Left cardiac atrium (tissue), 4 donors: ENCODE data around the gene DGKB. TPM values are rescaled to one million over a fixed set of nuclear protein-coding genes. Genes with fewer than 3 reads are reported as not detected.
"Not testable (repeated sequence)": the region's sequence is repeated elsewhere in the genome, so short reads cannot be mapped to it uniquely, and the experiment has no call there.

Experiments
- ATAC-seq, 2 donors: fragments of 200-7000 bp; cut with Tn5 transposase; one replicate each; pipeline ENCODE4 v1.9.1; 2020; ENCODE audit warnings: mild to moderate bottlenecking in 2 of 2, moderate library complexity in 2 of 2
- DNase-seq: peaks from one replicate; pipeline ENCODE4 v3.0.0-alpha.2; 2020
- intact Hi-C, 2 donors: fragments of 100-400 bp; cut with DNase I; formaldehyde crosslinking; loops; one replicate each; pipeline versions ENCODE4 v1.14.1 to v1.15.1; 2022 to 2023
- total RNA-seq, 2 donors: library from RNA; stranded (reverse); fragmentation: NEBNext Ultra II Directional; extraction: Animal tissue kit (Norgen Biotek cat#: 25700); gene quantifications; one replicate each; pipeline ENCODE4 v1.2.1, GENCODE V29; 2021
- donor health status: DM: no; HTN: yes; CAD: no.
- donor health status: DM: no; HTN: yes; CAD: no; lungs with severe emphysema.
- donor health status: DM: yes; HTN: yes; CAD: no.
- donor health status: Dilated cardiomyopathy.

The DGKB gene
- total RNA-seq, 2 donors from 2014 or later: 0.38 to 1.9 TPM

DNA sequence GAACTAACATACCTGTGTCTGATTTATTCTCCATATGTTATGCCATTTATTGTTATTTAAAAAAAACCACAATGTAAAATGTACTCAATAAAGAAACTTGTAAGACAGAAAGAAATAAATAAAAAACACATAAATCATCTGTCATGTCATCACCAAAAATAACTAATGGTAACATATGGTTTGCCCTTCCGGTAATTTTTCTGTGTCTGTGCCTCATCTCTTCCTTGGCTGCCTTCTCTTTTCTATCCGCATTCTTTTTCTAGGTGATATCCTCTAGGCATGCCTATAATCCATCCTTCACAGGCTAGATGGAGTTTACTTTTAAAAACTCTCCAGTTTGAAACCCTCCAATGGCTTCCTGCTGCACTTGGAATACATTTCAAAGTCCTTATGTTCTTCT lies 609.1 kb downstream of the DGKB start:
- no peak for ATAC-seq

DNA sequence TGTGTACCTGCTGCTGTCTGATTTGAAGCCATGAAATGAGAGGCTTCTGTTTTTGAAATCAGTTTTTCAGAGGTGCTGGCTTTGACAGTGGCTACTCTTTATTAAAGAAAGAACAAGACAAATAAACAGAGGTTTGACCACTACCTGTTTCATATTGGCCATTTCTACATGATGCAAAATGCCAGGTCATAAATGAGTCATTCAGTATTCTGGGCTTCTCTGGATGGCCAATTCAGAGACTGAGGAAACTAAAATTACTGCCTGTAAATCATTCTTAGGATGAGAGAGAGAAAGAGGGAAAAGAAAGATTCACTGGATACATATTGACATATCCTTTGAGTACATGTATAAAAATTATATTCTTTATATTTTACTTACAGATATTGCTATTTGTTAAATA lies 609.8 kb downstream of the DGKB start:
- no peak for ATAC-seq
- intact Hi-C loops: no loop called here
- no peak for DNase-seq

More for the DNA sequence above, 609.1 kb downstream of the DGKB start:
- intact Hi-C loops: no loop called here
- DNase-seq: no peak

DNA sequence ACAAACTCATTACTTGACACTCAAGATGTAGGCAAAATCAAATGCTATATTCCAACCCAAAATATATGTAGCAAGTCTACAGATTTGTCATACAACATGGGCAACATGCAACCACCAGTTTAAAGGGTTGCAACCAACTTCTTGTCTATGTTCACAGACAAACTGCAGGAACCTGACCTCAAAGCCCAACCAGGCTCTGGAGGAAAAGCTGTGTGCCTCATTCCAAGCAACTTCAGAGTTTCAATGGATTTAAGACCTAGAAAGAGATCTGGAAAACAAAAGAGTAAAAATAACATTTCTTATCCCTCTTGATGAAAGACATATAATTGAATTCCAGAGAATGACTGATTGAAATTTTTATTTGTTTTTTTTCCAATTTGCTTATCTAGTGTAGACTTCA lies 612.6 kb downstream of the DGKB start:
- ATAC-seq (no peak), DNase-seq (no peak)
- intact Hi-C loops: no loop called here

DNA sequence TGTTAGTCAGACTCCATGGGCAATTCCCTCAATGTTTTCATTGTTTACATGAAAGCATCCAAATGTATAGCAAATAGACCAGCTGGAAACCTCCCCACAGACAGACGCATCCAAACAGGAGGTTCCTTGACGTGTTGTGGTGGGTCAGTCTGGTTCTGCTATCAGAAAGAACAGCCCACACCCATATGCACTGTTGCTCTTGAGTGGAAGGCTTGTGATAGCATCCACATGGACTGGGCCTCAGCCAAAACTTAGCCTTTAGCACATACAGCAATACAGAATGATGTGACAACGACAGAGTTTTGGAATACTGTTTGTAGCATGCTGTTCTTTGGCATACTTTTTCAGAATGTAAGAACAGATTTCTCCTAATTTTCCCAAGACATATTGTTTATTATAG lies 613.9 kb downstream of the DGKB start:
- intact Hi-C loops: no loop called here
- no peak for DNase-seq
- ATAC-seq: peak in 1 of 2 donors; percentile 30

GRCh38 chr7:14287398-14287797 lies 615.2 kb downstream of the DGKB start:
- intact Hi-C loops: no loop called here
- no peak for ATAC-seq
- DNase-seq: no peak

- DNase-seq: no peak
- ATAC-seq: no peak
- intact Hi-C loops: no loop called here
These were observed 616.5 kb downstream of the DGKB start for GRCh38 chr7:14286036-14286435.

DNA sequence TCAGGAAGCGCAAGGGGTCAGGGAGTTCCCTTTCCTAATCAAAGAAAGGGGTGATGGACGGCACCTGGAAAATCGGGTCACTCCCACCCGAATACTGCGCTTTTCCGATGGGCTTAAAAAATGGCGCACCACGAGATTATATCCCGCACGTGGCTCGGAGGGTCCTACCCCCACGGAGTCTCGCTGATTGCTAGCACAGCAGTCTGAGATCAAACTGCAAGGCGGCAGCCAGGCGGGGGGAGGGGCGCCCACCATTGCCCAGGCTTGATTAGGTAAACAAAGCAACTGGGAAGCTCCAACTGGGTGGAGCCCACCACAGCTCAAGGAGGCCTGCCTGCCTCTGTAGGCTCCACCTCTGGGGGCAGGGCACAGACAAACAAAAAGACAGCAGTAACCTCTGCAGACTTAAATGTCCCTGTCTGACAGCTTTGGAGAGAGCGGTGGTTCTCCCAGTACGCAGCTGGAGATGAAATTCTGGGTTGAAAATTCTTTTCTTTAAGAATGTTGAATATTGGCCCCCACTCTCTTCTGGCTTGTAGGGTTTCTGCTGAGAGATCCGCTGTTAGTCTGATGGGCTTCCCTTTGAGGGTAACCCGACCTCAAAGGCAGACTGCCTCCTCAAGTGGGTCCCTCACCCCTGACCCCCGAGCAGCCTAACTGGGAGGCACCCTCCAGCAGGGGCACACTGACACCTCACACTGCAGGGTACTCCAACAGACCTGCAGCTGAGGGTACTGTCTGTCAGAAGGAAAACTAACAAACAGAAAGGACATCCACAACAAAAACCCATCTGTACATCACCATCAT lies 623.3 kb downstream of the DGKB start:
- DNase-seq, intact Hi-C loops, ATAC-seq: not testable (repeated sequence)

GRCh38 chr7:14275356-14275755 lies 627.2 kb downstream of the DGKB start:
- intact Hi-C loops: no loop called here
- DNase-seq (no peak), ATAC-seq (no peak)

- DNase-seq (no peak), ATAC-seq (no peak)
- intact Hi-C loops: no loop called here
These were observed 631.1 kb downstream of the DGKB start for GRCh38 chr7:14271441-14271840.

DNA sequence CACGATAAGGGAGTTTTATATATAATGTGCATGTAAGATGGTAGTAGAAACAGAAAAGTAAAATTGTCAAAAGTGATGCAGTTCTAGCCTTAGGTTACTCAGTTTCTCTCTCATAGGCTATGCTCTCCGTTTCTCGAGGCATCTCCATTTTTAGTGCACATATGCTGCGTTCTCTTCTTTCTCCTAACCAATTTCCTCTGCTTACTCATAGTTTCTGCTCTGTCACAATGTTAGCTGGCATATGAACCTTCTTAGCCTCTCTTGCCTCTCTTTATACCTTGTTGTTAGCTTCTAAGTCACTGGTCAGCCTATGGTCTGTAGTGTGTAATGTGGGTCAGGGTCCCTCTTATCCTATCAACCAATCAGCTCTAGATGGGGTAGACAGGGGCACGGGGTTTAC lies 632.5 kb downstream of the DGKB start:
- intact Hi-C loops: no loop called here
- DNase-seq (no peak), ATAC-seq (no peak)

- no peak for ATAC-seq
- DNase-seq: no peak
- intact Hi-C loops: no loop called here
These were observed 642.5 kb downstream of the DGKB start for GRCh38 chr7:14260011-14260410.

GRCh38 chr7:14258861-14259260 lies 643.7 kb downstream of the DGKB start:
- ATAC-seq: no peak
- no peak for DNase-seq
- intact Hi-C loops: no loop called here

DNA sequence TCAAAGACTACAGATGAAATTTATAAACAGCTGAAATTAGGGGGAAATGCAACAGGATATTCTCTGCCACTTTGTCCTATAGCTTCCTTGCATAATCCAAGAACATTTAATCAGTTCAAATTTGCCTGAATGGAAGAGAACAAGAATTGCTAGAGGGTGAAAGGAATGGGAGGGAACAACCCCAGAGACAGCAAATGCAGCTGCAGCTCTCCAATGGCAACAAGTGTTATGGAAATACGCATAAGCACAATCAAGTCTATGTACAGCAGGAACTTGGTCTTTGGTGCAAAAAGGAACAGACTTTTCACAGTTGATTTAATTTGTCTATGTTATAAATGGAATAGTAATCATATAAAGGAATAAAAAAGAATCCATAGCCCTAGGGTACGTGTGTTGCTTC lies 644.1 kb downstream of the DGKB start:
- DNase-seq: no peak
- intact Hi-C loops: no loop called here
- no peak for ATAC-seq

DNA sequence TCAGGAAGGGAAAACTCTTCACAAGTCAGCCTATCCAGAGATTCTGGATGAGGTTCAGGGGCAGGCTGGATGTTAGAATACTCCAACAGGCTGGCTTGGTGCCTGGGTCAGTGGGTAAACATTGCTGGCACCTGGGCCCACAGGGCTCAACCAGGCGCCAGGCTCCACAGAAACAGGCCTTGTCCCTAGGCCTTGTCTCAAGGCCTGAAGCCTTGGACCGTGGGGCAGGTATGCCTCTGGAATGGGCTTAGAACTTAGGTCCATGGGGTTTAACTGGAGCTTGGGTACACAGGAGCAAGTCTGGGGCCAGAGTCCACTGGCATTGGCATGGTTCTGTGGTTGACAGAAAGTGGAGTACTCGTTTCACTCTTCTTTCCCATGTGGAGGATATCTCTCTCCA lies 650.1 kb downstream of the DGKB start:
- intact Hi-C loops: no loop called here
- no peak for DNase-seq
- ATAC-seq: no peak

- ATAC-seq: no peak
- intact Hi-C loops: no loop called here
These were observed 660.4 kb downstream of the DGKB start for GRCh38 chr7:14242175-14242574.

GRCh38 chr7:14236834-14237233 lies 665.7 kb downstream of the DGKB start:
- DNase-seq: no peak
- no peak for ATAC-seq
- intact Hi-C loops: no loop called here

More at GRCh38 chr7:14242175-14242574, 660.4 kb downstream of the DGKB start:
- DNase-seq: no peak

DNA sequence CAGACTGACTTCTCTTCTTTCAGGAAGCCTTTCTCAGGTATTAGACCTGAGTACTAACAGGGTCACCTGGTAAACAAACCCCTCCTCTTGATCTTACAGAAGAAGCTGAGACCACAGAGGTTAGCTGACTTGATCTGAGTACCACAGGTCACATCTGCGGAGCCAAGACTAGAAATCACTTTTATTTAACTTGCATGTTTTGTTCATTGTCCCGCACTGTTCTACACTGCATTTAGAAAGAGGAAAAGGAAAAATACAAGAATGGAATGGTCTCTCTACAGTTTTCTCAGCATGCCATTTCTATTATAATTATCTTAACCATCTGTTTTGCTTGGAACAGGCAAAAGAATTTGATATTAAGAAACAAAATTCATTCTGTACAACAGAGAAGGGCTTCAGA lies 667.5 kb downstream of the DGKB start:
- DNase-seq (no peak), ATAC-seq (no peak)
- intact Hi-C loops: no loop called here

DNA sequence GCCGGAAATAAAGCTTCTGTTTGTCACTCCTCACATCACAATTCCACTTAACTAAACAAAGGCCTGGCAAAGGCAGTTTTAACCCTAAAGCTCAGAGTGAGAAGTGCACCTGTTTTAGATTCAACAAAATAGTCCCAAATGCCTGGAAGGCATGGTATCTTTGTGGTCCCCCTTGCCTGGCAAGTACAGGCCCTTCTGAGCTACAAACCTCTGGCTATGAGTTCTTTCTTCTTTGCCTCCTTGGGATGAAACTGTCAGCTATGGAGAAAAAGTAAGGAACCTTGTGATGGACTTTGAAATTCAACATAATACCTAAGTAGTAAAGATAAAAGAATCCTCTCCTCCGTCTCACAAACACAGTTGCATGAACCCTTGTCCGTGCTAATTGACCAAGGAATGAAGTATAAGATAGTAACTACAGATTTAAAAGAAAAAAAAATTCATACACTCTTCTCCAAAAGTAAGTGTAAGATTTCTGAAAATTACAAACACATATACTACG lies 668.6 kb downstream of the DGKB start:
- DNase-seq (no peak), ATAC-seq (no peak)
- intact Hi-C loops: no loop called here

- intact Hi-C loops: no loop called here
- no peak for ATAC-seq
- no peak for DNase-seq
These were observed 669.3 kb downstream of the DGKB start for GRCh38 chr7:14233076-14233867.

- intact Hi-C loops: no loop called here
- DNase-seq (no peak), ATAC-seq (no peak)
These were observed 673.5 kb downstream of the DGKB start for GRCh38 chr7:14229047-14229446.
